ENCODE data around the gene ZNF668. TPM values are rescaled to one million over a fixed set of nuclear protein-coding genes. Genes with fewer than 3 reads are reported as not detected.

Gene ZNF668
- total RNA-seq, 1 experiment from 2014 or later: 11.9 TPM

GRCh38 chr16:31081428-31082351, 7.7 kb upstream of the ZNF668 start:
- no peak for DNase-seq (ENCODE audit: low read depth)

- no peak for DNase-seq (ENCODE audit: low read depth)
These were observed 6.8 kb upstream of the ZNF668 start for GRCh38 chr16:31080756-31081419.

- no peak for DNase-seq (ENCODE audit: low read depth)
These were observed 6.1 kb upstream of the ZNF668 start for GRCh38 chr16:31080035-31080629.

GRCh38 chr16:31079342-31079944, 5.4 kb upstream of the ZNF668 start:
- DNase-seq (ENCODE audit: low read depth): no peak

DNA sequence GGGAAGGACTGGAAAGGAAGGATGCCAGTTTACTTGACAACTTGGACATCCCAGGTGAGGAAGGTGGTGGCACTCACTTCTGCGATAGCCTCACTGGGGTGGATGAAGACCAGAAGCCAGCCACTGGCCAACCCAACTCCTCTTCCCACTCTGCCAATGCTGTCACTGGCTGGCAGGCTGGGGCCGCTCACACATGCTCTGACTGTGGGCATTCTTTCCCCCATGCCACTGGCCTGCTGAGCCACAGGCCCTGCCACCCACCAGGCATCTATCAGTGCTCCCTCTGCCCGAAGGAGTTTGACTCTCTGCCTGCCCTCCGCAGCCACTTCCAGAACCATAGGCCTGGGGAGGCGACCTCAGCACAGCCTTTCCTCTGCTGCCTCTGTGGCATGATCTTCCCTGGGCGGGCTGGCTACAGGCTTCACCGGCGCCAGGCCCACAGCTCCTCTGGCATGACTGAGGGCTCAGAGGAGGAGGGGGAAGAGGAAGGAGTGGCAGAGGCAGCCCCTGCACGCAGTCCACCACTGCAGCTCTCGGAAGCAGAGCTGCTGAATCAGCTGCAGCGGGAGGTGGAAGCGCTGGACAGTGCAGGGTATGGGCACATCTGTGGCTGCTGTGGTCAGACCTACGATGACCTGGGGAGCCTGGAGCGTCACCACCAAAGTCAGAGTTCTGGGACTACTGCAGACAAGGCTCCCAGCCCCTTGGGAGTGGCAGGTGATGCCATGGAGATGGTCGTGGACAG, 4.7 kb upstream of the ZNF668 start:
- DNase-seq (ENCODE audit: low read depth): no peak

DNA sequence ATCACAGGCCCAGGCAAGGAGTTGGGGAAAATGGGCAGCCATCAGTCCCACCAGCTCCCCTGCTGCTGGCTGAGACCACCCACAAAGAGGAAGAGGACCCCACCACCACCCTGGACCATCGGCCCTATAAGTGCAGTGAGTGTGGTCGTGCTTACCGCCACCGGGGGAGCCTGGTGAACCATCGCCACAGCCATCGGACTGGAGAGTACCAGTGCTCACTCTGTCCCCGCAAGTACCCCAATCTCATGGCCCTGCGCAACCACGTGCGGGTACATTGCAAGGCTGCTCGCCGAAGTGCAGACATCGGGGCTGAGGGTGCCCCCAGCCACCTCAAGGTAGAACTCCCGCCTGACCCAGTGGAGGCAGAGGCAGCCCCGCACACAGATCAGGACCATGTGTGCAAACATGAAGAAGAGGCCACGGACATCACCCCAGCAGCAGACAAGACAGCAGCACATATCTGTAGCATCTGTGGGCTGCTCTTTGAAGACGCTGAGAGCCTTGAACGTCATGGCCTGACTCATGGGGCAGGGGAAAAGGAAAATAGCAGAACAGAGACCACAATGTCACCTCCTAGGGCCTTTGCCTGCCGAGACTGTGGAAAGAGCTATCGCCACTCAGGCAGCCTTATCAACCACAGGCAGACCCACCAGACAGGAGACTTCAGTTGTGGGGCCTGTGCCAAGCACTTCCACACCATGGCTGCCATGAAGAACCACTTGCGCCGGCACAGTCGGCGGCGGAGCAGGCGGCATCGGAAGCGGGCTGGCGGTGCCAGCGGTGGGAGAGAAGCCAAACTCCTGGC, 3.8 kb upstream of the ZNF668 start:
- DNase-seq (ENCODE audit: low read depth): no peak

DNA sequence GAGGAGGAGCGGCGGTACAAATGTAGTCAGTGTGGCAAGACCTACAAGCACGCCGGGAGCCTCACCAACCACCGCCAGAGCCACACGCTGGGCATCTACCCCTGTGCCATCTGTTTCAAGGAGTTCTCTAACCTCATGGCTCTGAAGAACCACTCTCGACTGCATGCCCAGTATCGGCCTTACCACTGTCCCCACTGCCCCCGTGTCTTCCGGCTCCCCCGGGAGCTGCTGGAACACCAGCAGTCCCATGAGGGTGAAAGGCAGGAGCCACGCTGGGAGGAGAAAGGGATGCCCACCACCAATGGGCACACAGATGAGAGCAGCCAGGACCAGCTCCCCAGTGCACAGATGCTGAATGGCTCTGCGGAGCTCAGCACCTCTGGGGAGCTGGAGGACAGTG, 3.0 kb upstream of the ZNF668 start:
- no peak for DNase-seq (ENCODE audit: low read depth)

DNA sequence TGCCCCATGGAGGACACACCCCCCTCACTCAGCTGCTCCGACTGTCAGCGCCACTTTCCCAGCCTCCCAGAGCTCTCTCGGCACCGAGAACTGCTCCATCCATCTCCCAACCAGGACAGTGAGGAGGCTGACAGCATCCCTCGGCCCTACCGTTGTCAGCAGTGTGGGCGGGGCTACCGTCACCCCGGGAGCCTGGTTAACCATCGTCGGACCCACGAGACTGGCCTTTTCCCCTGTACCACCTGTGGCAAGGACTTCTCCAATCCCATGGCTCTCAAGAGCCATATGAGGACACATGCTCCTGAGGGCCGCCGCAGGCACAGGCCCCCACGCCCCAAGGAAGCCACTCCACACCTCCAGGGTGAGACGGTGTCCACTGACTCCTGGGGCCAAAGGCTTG, 2.3 kb upstream of the ZNF668 start:
- no peak for DNase-seq (ENCODE audit: low read depth)

GRCh38 chr16:31074814-31075183, 759 bp upstream of the ZNF668 start:
- DNase-seq (ENCODE audit: low read depth): no peak

DNA sequence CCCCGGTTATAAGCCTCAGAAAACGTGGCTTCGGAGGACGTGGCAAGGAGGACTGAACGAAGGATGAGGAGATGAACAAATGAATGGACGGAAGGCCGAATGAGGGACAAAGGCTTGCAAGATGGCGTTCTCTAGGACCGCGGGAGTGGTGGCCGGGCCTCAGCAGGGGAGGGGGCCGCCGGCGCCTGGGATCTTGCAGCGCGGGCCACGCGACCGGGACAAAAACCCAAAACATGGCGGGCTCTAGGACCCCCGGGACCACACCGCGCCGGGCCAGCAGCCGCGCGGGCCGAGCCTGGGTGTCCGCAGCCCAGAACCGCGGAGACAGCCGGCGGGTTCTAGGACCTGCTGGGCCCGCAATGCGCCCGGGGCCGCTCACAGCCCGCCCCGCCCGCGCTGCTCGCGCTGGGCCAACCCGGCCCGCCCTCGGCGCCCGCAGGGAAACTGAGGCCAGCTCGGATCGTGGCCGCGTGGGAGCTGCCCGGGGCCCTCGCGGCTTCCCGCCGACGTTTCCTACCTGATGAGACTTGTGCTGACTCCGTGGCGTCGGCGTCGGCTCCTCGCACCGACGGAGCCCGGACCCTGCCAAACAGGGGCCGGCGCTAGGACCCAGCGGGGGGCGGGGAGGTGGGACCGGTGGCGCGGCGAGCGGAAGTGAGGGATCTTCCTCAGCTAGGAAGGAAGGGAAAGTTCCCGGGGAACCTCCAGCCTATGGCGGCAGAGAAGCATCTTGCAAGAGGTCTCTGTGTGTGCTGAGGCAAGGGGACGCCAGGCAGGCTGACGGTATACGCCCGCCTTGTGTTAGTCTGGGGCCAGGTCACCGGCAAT, 684 bp downstream of the ZNF668 start:
- DNase-seq (ENCODE audit: low read depth): peak; percentile 88

DNA sequence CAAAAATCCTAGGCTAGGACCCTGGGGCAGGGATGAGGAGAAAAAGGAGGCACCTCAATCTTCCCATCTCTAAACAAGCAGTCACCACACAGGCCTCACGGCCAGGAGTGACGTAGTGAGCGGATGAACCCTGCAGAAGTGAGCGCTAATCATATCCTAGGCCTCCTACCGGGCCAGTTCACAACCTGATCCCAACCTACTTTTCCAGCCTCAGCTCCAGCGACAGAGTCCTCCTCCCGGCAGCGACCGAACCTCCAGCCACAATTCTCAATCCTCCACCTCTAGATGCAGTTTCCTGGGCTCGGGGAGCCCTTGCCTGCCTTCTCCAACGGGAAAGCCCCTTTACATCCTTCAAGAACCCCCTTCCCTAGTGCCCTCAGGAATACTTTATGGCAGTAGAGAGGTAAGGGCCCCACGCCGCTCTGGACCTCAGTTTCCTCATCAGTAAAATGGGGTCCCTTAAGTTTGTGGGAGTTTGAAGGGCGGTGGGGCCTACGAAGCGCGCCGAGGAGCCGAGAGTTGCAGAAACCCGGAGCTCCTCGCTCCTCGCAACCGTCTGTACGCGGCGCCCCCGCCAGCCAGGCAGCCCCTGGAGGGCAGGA, 1.4 kb downstream of the ZNF668 start:
- DNase-seq (ENCODE audit: low read depth): peak; percentile 47

GRCh38 chr16:31071861-31072260, 2.2 kb downstream of the ZNF668 start:
- DNase-seq (ENCODE audit: low read depth): peak; percentile 75

DNA sequence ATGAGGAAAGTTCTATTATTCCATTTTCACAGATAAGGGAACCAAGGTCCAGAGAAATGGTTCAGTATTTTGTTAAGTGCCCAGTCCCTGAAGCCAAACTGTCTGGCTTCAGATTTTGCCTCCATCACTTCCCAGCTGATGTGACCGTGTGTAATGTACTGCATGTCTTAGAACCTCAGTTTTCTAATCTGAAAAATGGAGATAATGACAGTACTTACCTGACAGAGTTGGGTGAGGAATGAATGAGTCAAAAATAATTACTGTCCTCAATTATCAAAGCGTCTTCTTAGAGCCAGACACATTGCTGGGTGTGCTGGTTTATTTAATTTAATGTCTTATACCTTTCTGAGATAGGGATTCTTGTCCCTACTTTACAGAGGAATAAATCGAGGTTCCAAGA, 6.7 kb downstream of the ZNF668 start:
- DNase-seq (ENCODE audit: low read depth): no peak

DNA sequence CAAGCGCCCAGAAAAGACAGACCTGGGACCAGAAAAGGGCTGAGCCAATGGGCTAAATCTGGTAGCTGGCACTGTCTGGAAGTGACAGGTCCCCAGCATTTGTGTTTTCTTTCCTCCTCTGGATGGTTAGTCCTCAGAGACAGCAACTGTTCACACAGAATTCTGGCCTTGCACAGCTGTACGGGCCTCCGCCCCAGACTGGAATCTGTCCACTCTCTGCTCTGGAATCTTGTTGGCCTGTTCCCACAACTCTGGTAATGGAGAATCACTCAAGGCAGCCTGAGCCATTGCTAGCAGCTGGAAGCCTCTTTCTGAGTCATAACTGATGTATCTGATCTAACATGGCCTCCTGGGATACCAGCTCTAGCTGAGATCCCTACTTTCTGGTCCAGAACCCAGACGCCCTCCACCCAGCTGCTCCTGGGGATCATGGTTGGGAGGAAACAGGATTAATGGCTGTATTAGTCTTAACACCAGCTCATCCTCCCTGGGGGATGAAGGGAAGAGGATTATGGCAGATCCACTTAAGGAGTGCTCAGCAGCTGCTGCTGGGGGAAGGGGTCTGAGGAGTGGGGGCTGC, 9.1 kb downstream of the ZNF668 start:
- peak; percentile 79 for DNase-seq (ENCODE audit: low read depth)

DNA sequence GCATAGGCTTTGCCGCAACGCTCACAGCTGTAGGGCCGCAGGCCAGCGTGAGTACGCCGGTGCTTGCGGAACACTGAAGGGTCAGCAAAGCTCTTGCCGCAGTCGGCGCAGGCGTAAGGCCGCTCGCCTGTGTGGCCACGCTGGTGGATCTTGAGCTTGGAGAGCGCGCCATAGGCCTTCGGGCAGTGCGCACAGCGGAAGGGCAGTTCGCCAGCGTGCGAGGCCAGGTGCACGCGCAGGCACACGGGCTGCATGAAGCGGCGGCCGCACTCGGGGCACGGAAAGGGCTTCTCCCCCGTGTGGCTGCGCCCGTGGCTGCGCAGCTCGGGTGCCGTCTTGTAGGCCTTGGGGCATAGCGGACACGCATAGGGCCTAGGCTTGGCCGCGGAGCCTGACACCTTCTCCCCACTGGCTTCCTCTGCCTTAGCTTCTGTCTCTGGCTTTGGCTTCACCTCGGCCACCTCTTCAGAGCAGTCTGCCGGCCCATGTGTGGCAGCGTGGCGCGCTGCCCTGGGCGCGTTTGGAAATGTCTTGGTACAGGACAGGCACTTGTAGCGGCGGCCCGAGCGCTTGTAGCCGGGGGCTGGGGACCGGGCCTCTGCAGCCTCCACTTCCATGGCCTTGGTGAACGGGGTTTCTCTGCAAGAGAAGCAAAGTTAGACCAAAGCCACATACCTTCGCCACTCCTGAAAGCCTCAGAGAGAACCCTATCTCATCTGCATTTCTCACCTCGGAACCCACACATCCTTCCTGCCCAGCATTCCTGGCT, 10.0 kb downstream of the ZNF668 start:
- no peak for DNase-seq (ENCODE audit: low read depth)

- DNase-seq (ENCODE audit: low read depth): no peak
These were observed 10.6 kb downstream of the ZNF668 start for GRCh38 chr16:31063495-31063842.

DNA sequence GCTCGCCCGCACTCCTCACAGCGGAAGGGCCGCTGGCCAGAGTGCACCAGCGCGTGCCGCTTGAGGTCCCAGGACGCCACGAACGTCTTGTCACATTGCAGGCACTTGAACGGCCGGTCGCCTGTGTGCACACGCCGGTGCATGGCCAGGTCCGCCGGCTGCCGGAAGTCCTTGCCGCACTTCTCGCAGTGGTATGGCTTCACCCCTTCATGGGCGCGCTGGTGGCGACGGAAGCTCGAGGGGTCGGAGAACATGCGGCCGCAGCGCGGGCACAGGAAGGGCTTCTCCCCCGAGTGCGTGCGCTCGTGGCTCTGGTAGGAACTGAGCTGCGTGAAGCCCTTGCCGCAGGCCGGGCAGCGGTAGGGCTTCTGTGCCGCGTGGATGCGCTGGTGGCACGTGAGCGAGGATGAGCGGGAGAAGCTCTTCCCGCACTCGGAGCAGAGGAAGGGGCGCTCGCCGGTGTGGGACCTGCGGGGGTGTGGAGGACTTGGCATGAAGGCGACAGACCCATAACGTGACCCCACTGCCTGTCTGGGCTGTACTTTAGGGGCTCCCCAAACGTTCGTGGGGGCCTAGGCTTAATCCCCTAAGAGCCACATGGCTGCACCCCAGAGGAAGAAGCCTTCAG, 12.1 kb downstream of the ZNF668 start:
- DNase-seq (ENCODE audit: low read depth): no peak
